ENCODE measurements around the gene NOSIP.
A peak's percentile ranks its signal among the peaks of the same experiment; 100 is the strongest.

NOSIP gene

DNA sequence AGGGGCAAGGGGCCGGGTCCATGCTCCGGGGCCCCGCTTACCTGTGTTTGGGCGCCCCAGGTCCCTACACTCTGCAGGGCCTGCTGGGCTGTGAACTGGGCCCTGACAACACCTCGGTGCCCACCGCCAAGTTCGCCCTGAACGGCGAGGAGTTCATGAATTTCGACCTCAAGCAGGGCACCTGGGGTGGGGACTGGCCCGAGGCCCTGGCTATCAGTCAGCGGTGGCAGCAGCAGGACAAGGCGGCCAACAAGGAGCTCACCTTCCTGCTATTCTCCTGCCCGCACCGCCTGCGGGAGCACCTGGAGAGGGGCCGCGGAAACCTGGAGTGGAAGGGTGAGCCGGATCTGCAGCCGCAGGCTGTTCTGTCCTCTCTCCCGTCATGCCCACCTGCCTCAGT, 66.2 kb downstream of the NOSIP start:
- DNase-seq (ENCODE audit: insufficient read length, low spot score) (no peak), FAIRE-seq (no peak)

GRCh38 chr19:49513746-49514118, 66.6 kb downstream of the NOSIP start:
- DNase-seq (ENCODE audit: insufficient read length, low spot score) (no peak), FAIRE-seq (no peak)

DNA sequence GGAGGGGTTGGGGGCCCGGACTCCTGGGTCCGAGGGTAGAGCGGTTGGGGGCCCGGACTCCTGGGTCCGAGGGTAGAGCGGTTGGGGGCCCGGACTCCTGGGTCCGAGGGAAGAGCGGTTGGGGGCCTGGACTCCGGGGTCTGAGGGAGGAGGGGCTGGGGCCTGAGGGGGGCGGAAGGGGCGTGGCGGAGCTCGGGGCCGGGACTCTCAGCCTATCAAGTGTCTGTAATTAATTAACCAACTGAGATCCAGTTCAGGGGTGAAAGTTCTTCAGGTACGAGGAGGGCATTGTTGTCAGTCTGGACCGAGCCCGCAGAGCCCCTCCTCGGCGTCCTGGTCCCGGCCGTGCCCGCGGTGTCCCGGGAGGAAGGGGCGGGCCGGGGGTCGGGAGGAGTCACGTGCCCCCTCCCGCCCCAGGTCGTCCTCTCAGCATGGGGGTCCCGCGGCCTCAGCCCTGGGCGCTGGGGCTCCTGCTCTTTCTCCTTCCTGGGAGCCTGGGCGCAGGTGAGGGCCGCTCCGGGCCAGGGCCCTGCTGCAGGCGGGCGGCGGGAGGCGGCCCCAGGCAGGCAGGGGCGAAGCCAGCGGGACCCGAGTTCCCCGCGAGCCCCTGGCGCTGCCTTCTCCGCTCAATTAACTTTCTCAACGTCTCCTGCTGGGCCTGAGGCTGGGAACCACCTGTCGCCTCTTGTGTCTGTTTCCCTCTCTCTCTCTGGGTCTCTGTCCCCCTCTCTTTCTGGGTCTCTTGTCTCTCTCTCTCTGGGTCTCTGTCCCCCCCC, 67.2 kb downstream of the NOSIP start:
- FAIRE-seq (no peak), DNase-seq (ENCODE audit: insufficient read length, low spot score) (peak; percentile 59)

- FAIRE-seq (no peak), DNase-seq (ENCODE audit: insufficient read length, low spot score) (no peak)
Observed at GRCh38 chr19:49507803-49508494, 72.4 kb downstream of the NOSIP start.

DNA sequence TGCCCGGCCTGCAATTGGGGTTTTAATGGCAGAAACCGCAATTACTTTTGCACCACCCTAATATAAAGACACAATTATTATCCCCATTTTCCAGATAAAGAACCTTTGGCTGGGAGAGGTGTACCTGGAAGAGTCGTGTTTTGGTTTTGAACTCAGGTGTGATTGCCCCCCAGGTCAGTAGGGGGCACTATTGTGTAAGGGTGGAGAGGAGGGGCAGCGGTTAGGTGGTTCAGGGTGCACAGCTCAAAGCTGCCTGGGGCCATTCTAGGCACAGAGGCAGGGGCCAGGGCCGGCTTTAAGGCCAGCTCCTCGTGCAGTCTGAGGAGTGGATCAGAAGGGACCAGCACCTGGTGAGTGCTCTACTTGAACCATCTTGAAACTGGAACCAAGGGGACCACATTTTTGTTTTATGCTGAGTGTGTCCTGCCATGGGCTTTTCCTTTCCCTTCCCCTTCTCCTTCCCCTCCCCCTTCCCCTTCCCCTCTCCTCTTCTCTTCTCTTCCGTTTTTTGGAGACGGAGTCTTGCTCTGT, 73.7 kb downstream of the NOSIP start:
- FAIRE-seq (peak; percentile 44), DNase-seq (ENCODE audit: insufficient read length, low spot score) (peak; percentile 69)

Measured in HTR-8/SVneo (cell line).